HEK293T (cell line): Measurements from ENCODE around the gene LGI2.
A peak's percentile ranks its signal among the peaks of the same experiment; 100 is the strongest.

Experiments used
- CTCF ChIA-PET: fragments of 350-600 bp; formaldehyde crosslinking; extraction: SDS; loops from one replicate; lab custom pipeline; 2021; ENCODE audit warnings: antibody characterized with exemption, inconsistent platforms; lab: Yijun Ruan, JAX
- POLR2A ChIA-PET: fragments of 350-600 bp; formaldehyde crosslinking; extraction: SDS; loops from one replicate; lab custom pipeline; 2020; ENCODE audit warnings: antibody characterized with exemption, inconsistent platforms; lab: Yijun Ruan, JAX
- DNase-seq: peaks from one replicate; pipeline ENCODE4 v3.0.0; 2012; ENCODE audit warnings: mixed read lengths; ENCODE audit errors: extremely low spot score
- ARNT ChIP-seq: fragments of 450-650 bp; IDR thresholded peaks from 2 replicates; pipeline ENCODE4 v1.6.1; 2017; ENCODE audit warnings: mild to moderate bottlenecking
- BHLHE40 ChIP-seq: fragments of 450-650 bp; IDR thresholded peaks from 2 replicates; pipeline ENCODE4 v1.6.1; 2016; ENCODE audit warnings: mild to moderate bottlenecking, moderate library complexity, borderline replicate concordance
- CTBP1 ChIP-seq: fragments of 450-650 bp; IDR thresholded peaks from 2 replicates; pipeline ENCODE4 v1.6.1; 2016; ENCODE audit warnings: borderline replicate concordance
- ELF4 ChIP-seq: fragments of 450-650 bp; IDR thresholded peaks from 2 replicates; pipeline ENCODE4 v1.6.1; 2017; ENCODE audit warnings: antibody characterized with exemption
- FOXA1 ChIP-seq: fragments of 450-650 bp; IDR thresholded peaks from 2 replicates; pipeline ENCODE4 v1.6.1; 2016; ENCODE audit warnings: mild to moderate bottlenecking
- FOXK2 ChIP-seq: fragments of 450-650 bp; IDR thresholded peaks from 2 replicates; pipeline ENCODE4 v1.6.1; 2016; ENCODE audit warnings: mild to moderate bottlenecking
- FOXM1 ChIP-seq: fragments of 450-650 bp; IDR thresholded peaks from 2 replicates; pipeline ENCODE4 v1.6.1; 2017; ENCODE audit warnings: mild to moderate bottlenecking, borderline replicate concordance
- HDGF ChIP-seq: fragments of 450-650 bp; IDR thresholded peaks from 2 replicates; pipeline ENCODE4 v1.6.1; 2017; ENCODE audit warnings: antibody characterized with exemption, borderline replicate concordance
- L3MBTL2 ChIP-seq: fragments of 450-650 bp; conservative IDR thresholded peaks from 2 replicates; pipeline ENCODE4 v1.6.1; 2016; ENCODE audit warnings: mild to moderate bottlenecking
- LEF1 ChIP-seq: fragments of 450-650 bp; IDR thresholded peaks from 2 replicates; pipeline ENCODE4 v1.6.1; 2017; ENCODE audit warnings: mild to moderate bottlenecking, borderline replicate concordance
- NFRKB ChIP-seq: fragments of 450-650 bp; IDR thresholded peaks from 2 replicates; pipeline ENCODE4 v1.6.1; 2016; ENCODE audit warnings: mild to moderate bottlenecking, moderate library complexity
- SP1 ChIP-seq: fragments of 450-650 bp; IDR thresholded peaks from 2 replicates; pipeline ENCODE4 v1.6.1; 2017
- SUZ12 ChIP-seq: fragments of 450-650 bp; IDR thresholded peaks from 2 replicates; pipeline ENCODE4 v1.6.1; 2016; ENCODE audit warnings: mild to moderate bottlenecking
- TARDBP ChIP-seq: fragments of 450-650 bp; IDR thresholded peaks from 2 replicates; pipeline ENCODE4 v1.6.1; 2016
- ZNF384 ChIP-seq: fragments of 450-650 bp; IDR thresholded peaks from 2 replicates; pipeline ENCODE4 v1.6.1; 2016
- TF ChIP-seq, protein P1 (sequence below): fragments of 450-650 bp; IDR thresholded peaks from 2 replicates; pipeline ENCODE4 v1.6.1; 2016

The LGI2 gene

DNA sequence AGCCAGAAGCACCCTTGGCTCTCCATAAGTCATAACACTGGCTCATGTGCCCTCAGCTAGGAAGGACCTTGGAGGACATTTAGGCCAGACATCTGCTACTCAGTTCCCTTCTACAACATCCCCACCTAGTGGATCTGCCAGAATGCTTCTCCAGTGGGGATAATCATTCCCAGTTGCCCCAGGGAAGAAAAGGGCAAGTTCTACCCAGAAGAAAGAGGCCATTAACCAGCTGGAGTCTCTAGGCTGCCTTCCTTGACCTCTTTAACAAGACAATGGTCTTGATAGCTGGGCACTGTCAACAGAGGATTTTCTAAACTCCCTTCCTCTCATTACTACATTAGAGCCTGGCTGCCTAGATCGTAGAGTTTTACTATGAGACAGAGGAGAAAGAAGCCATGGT, 42.0 kb downstream of the LGI2 start:
- POLR2A ChIA-PET: no interaction called here
- TF ChIP-seq TARDBP (no peak), LEF1 (no peak), FOXK2 (no peak), CTBP1 (no peak), SP1 (no peak), FOXA1 (no peak), ZNF384 (no peak), L3MBTL2 (no peak), SUZ12 (no peak), ARNT (no peak), BHLHE40 (no peak), NFRKB (no peak), HDGF (no peak), ELF4 (no peak), FOXM1 (no peak)
- TF ChIP-seq, protein P1, sequence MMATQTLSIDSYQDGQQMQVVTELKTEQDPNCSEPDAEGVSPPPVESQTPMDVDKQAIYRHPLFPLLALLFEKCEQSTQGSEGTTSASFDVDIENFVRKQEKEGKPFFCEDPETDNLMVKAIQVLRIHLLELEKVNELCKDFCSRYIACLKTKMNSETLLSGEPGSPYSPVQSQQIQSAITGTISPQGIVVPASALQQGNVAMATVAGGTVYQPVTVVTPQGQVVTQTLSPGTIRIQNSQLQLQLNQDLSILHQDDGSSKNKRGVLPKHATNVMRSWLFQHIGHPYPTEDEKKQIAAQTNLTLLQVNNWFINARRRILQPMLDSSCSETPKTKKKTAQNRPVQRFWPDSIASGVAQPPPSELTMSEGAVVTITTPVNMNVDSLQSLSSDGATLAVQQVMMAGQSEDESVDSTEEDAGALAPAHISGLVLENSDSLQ: no peak
- peak; percentile 9 for DNase-seq
- CTCF ChIA-PET: no interaction called here

DNA sequence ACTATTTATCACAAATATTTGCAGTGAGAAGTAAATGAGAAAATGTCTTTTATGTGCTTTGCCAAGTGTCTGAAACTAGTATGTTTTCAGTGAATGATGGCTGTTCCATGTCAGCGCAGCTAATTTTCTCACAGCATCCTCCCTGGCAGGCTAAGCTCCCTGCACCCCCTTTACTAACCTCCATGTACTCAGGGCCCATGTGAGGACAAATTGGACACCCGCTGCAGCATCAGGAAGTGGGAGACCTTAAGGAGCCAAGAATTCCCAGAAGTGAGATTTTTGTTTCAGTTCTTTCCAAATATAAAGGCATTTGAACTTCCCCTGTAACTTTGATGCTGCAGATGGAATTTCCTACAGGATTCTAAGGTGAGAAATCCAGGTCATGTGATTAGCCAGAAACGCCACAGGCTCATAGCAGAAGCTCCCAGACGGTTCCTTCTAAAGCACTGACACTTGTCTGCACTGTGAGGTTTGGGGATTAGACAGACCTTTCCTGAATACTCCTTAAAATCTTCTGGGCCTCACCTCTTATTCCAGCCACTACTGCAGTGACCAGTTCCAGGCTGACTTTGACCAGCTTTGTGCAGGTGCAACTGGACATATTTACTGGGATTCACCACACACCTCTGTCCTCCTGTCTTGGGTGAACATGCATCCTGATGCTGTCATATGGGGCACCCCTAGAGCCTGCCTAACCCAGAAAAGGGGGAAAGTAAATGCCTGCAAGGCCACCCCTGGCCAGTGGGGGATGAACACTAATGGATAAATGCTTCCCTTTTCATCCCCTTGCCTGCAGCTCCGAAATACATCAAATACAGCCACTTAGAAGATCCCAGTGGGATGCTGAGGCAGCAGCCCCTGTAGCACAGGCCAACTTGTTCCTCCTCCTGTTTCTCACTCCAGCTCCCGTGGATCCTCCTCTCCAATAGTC, 45.9 kb downstream of the LGI2 start:
- CTCF ChIA-PET: no interaction called here
- DNase-seq: no peak
- POLR2A ChIA-PET: no interaction called here
- TF ChIP-seq FOXK2 (no peak), FOXM1 (no peak), ARNT (no peak), L3MBTL2 (no peak), FOXA1 (no peak), NFRKB (no peak), HDGF (no peak), SP1 (no peak), SUZ12 (no peak), BHLHE40 (no peak), CTBP1 (no peak), TARDBP (no peak)
- TF ChIP-seq, protein P1: no peak

DNA sequence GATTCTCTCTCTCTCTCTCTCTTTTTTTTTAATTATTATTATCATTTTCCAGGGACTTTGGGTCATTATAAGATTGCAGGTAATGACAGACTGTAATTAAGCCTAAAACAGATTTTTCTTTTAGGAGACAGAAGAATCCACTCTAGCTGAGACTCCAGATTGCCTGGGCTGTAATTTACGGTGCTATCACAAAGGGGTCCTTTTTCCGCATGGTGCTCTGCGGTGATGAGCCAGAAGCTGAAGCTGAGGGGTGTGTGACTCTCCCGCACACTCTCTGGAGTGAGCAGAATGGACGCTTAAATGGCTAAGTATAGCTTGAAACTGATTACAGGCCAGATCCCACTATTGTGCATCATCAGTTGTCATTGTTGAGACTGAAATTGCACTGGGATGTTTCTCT, 50.0 kb downstream of the LGI2 start:
- TF ChIP-seq ZNF384 (no peak), ELF4 (no peak), SUZ12 (no peak), FOXM1 (no peak), HDGF (no peak), ARNT (no peak), LEF1 (no peak), TARDBP (no peak), L3MBTL2 (no peak), NFRKB (no peak), CTBP1 (no peak), FOXA1 (no peak), FOXK2 (no peak)
- TF ChIP-seq, protein P1: no peak
- no peak for DNase-seq
- CTCF ChIA-PET: interaction anchor here (0.7 to 2.2 kb wide), 8 partner anchors 16 to 164 kb away, joined by 3 to 8 read pairs (median 5); no protein-coding TSS in a partner anchor
- POLR2A ChIA-PET: no interaction called here

DNA sequence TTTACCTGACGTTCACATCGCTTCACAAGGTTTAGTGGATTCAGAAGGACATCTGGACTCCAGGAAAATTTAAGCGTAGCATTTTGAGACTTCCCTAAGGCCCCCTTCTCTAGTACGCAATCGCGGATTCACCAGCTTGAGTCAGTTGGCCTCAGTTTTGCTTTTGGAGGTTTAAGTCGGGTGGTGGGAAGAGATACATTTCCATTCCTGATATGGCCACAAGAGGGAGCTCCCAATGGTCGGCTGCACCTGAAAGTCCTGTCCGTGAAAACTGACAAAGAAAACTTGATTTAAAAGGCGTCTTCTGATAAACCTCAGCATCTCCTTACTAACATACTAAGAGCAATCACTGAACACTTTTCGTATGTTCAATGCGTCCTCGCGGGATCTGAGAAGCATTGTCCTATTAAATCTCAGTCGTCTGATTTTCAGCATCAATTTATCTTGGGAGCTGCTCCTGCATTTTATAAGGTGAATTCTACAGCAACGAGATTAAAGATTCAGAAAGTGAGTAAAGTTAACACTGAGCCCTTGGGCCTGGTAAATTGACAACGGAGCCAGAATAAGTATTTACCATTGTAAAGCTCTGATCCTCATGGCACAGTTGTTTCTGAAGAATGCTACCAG, 50.6 kb downstream of the LGI2 start:
- no peak for TF ChIP-seq SP1
- CTCF ChIA-PET: interaction anchor here (0.7 to 2.2 kb wide), 10 partner anchors 16 to 1768 kb away, joined by 3 to 8 read pairs (median 4); no protein-coding TSS in a partner anchor
- POLR2A ChIA-PET: no interaction called here
- peak; percentile 50 for DNase-seq

DNA sequence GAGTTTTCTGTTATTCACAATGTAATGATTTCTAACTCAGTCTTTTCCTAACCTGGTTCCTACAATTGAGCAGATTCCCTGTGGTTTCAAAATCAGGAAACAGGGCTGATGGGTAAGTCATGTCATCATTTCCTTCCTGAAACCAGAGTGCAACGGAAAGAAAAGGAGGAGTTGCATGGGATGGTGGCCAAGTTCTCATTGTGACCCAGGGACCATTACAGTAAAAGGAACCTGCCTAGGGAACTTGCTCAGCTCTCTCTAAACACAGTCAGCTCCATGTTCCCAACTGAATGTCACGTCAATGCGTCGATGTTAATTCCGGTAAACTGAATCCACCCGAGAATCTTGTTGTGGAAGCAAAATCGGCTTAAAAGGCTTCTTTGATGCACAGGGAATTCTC, 51.2 kb downstream of the LGI2 start:
- ChIA-PET CTCF (interaction anchor here (0.6 to 2.2 kb wide), 7 partner anchors 17 to 1767 kb away, joined by 3 to 8 read pairs (median 5); no protein-coding TSS in a partner anchor), POLR2A (no interaction called here)
- no peak for DNase-seq
- TF ChIP-seq SUZ12 (no peak), BHLHE40 (no peak), FOXM1 (no peak), SP1 (no peak), NFRKB (no peak), ZNF384 (no peak), ELF4 (no peak)
